Measurements from ENCODE around the gene NUP107.

The NUP107 gene

DNA sequence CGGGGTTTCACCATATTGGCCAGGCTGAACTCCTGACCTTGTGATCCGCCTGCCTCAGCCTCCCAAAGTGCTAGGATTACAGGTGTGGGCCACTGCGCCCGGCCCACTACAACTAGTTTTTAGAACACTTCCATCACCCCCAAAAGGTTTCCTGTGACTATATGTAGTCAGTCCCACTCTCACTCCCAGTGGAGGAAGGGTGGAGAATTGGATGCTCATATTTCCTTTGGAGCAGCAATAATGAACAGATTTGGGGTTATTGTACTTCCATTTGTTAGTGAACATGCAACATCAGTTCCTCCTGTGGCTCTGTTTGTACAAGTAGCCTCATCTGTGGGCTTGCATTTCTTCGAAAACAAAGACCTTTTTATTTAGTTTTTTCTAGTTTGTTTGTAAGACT, 40.3 kb upstream of the NUP107 start:
- H3K4me2 ChIP-seq (ENCODE audit: low read depth, low read length): no peak overlapping the region
- H4K20me1 ChIP-seq (ENCODE audit: insufficient read depth, low read length): peaks cover 40% of the 10 kb centered on the region
- no peaks in the 10 kb centered on the region for H3K9me3 ChIP-seq (replicated peaks; ENCODE audit: insufficient read depth, low read length)
- H3K9me2 ChIP-seq (replicated peaks; ENCODE audit: insufficient read depth, low read length): no peaks in the 10 kb centered on the region
- H2AFZ ChIP-seq (ENCODE audit: low read length): no peak overlapping the region
- DNase-seq: no peak
- no peak overlapping the region for H3K4me3 ChIP-seq (ENCODE audit: low read length)
- H3K9ac ChIP-seq (ENCODE audit: low read length): no peak overlapping the region
- H3K27me3 ChIP-seq (replicated peaks; ENCODE audit: insufficient read depth, low read length): no peaks in the 10 kb centered on the region
- H3K36me3 ChIP-seq (replicated peaks; ENCODE audit: insufficient read depth, low read length): peaks cover 4% of the 10 kb centered on the region; the same call in 1 of the 2 replicates
- H3F3A ChIP-seq (ENCODE audit: insufficient read depth, low read length): peaks cover 2% of the 10 kb centered on the region
- no peak overlapping the region for H3K27ac ChIP-seq (ENCODE audit: low read length)
- peaks cover 97% of the 10 kb centered on the region for H3K79me2 ChIP-seq (ENCODE audit: low read length)
- TF ChIP-seq EZH2 (optimal IDR thresholded peaks at IDR 0.05; ENCODE audit: low read depth, low read length) (no peak), EZH2phosphoT487 (IDR thresholded peaks at IDR 0.05; ENCODE audit: low read length) (no peak)
- TF ChIP-seq, protein P1, sequence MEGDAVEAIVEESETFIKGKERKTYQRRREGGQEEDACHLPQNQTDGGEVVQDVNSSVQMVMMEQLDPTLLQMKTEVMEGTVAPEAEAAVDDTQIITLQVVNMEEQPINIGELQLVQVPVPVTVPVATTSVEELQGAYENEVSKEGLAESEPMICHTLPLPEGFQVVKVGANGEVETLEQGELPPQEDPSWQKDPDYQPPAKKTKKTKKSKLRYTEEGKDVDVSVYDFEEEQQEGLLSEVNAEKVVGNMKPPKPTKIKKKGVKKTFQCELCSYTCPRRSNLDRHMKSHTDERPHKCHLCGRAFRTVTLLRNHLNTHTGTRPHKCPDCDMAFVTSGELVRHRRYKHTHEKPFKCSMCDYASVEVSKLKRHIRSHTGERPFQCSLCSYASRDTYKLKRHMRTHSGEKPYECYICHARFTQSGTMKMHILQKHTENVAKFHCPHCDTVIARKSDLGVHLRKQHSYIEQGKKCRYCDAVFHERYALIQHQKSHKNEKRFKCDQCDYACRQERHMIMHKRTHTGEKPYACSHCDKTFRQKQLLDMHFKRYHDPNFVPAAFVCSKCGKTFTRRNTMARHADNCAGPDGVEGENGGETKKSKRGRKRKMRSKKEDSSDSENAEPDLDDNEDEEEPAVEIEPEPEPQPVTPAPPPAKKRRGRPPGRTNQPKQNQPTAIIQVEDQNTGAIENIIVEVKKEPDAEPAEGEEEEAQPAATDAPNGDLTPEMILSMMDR (IDR thresholded peaks at IDR 0.05; ENCODE audit: low read length): no peak
- H3K4me1 ChIP-seq (ENCODE audit: low read length): peaks cover 6% of the 10 kb centered on the region

DNA sequence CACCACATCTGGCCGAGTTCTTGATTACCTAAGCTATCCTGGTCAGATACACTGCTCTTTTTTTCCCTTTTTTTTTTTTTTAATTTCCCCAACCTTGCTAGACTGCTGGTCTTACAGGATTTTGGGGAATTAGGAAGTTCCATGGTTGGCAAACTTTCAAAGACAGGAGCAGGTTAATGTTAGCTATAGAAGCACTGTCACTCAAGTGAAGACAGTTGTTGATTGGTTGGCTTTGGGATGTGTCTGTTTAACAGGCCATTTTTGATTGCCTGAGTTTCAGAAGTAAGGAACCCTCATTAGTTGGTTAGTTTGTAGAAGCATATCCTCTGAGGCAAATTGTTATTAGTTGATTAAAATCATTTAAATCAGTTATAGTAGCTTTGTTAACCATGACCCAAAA, 39.3 kb upstream of the NUP107 start:
- peaks cover 95% of the 10 kb centered on the region for H3K79me2 ChIP-seq (ENCODE audit: low read length)
- TF ChIP-seq EZH2phosphoT487 (IDR thresholded peaks at IDR 0.05; ENCODE audit: low read length): no peak
- TF ChIP-seq EZH2 (optimal IDR thresholded peaks at IDR 0.05; ENCODE audit: low read depth, low read length): no peak
- TF ChIP-seq, protein P1 (IDR thresholded peaks at IDR 0.05; ENCODE audit: low read length): no peak
- H3K4me1 ChIP-seq (ENCODE audit: low read length): no peaks in the 10 kb centered on the region
- H2AFZ ChIP-seq (ENCODE audit: low read length): no peak overlapping the region
- DNase-seq: no peak
- H3K36me3 ChIP-seq (replicated peaks; ENCODE audit: insufficient read depth, low read length): peaks cover 4% of the 10 kb centered on the region; the same call in 1 of the 2 replicates
- H3K4me3 ChIP-seq (ENCODE audit: low read length): no peak overlapping the region
- no peaks in the 10 kb centered on the region for H3K27me3 ChIP-seq (replicated peaks; ENCODE audit: insufficient read depth, low read length)
- H3F3A ChIP-seq (ENCODE audit: insufficient read depth, low read length): no peaks in the 10 kb centered on the region
- H4K20me1 ChIP-seq (ENCODE audit: insufficient read depth, low read length): peaks cover 32% of the 10 kb centered on the region
- H3K9me3 ChIP-seq (replicated peaks; ENCODE audit: insufficient read depth, low read length): no peaks in the 10 kb centered on the region
- no peak overlapping the region for H3K27ac ChIP-seq (ENCODE audit: low read length)
- H3K4me2 ChIP-seq (ENCODE audit: low read depth, low read length): no peak overlapping the region
- no peaks in the 10 kb centered on the region for H3K9me2 ChIP-seq (replicated peaks; ENCODE audit: insufficient read depth, low read length)
- H3K9ac ChIP-seq (ENCODE audit: low read length): no peak overlapping the region

DNA sequence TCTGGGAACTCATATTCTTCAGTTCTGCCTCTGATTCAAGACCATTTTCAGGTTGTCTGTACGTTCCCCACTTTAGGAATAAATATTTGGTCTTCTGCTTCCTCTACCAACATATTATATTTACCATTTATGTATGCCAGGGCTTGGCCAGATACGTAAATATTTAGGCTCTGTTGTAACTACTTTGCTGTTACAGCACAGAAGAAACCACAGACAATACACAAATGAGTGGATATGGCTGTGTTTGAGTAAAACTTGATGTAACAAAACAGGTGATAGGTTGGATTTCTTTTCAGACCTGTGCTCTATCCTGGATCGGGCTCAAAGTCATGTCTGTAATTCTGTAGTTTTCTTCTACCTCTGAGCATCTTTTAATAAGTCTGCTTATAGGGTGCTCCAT, 38.6 kb upstream of the NUP107 start:
- Histone ChIP-seq H4K20me1 (ENCODE audit: insufficient read depth, low read length) (peaks cover 27% of the 10 kb centered on the region), H3K9me3 (replicated peaks; ENCODE audit: insufficient read depth, low read length) (no peaks in the 10 kb centered on the region), H3K27me3 (replicated peaks; ENCODE audit: insufficient read depth, low read length) (no peaks in the 10 kb centered on the region), H3K9me2 (replicated peaks; ENCODE audit: insufficient read depth, low read length) (no peaks in the 10 kb centered on the region), H3F3A (ENCODE audit: insufficient read depth, low read length) (no peaks in the 10 kb centered on the region), H3K4me3 (ENCODE audit: low read length) (no peak overlapping the region), H3K4me2 (ENCODE audit: low read depth, low read length) (no peak overlapping the region), H3K79me2 (ENCODE audit: low read length) (peaks cover 94% of the 10 kb centered on the region), H3K36me3 (replicated peaks; ENCODE audit: insufficient read depth, low read length) (peaks cover 4% of the 10 kb centered on the region; the same call in 1 of the 2 replicates), H3K27ac (ENCODE audit: low read length) (no peak overlapping the region), H3K4me1 (ENCODE audit: low read length) (no peaks in the 10 kb centered on the region), H3K9ac (ENCODE audit: low read length) (no peak overlapping the region), H2AFZ (ENCODE audit: low read length) (no peak overlapping the region)
- no peak for DNase-seq
- TF ChIP-seq EZH2phosphoT487 (IDR thresholded peaks at IDR 0.05; ENCODE audit: low read length) (no peak), EZH2 (optimal IDR thresholded peaks at IDR 0.05; ENCODE audit: low read depth, low read length) (no peak)
- TF ChIP-seq, protein P1 (IDR thresholded peaks at IDR 0.05; ENCODE audit: low read length): no peak

Measured in MM.1S (cell line).